ENCODE measurements around the gene ALG6.

GRCh38 chr1:63405021-63405420, 37.6 kb downstream of the ALG6 start:
- TF ChIP-seq, protein P1, sequence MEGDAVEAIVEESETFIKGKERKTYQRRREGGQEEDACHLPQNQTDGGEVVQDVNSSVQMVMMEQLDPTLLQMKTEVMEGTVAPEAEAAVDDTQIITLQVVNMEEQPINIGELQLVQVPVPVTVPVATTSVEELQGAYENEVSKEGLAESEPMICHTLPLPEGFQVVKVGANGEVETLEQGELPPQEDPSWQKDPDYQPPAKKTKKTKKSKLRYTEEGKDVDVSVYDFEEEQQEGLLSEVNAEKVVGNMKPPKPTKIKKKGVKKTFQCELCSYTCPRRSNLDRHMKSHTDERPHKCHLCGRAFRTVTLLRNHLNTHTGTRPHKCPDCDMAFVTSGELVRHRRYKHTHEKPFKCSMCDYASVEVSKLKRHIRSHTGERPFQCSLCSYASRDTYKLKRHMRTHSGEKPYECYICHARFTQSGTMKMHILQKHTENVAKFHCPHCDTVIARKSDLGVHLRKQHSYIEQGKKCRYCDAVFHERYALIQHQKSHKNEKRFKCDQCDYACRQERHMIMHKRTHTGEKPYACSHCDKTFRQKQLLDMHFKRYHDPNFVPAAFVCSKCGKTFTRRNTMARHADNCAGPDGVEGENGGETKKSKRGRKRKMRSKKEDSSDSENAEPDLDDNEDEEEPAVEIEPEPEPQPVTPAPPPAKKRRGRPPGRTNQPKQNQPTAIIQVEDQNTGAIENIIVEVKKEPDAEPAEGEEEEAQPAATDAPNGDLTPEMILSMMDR (IDR thresholded peaks at IDR 0.05; ENCODE audit: low read length), result no peak
- no peak for TF ChIP-seq EZH2 (IDR thresholded peaks at IDR 0.05; ENCODE audit: borderline replicate concordance, low read length)
